GM23338 (cell line): Measurements from ENCODE around the gene SCYGR1. TPM values are rescaled to one million over a fixed set of nuclear protein-coding genes. Genes with fewer than 3 reads are reported as not detected.

Experiments used
- ATAC-seq: fragments of 200-7000 bp; cut with Tn5 transposase; 3 replicates; pipeline ENCODE4 v1.9.1; 2020
- DNase-seq: peaks from one replicate; pipeline ENCODE4 v3.0.0-alpha.2; 2015; ENCODE audit warnings: low spot score
- H2AFZ ChIP-seq: fragments of 200-600 bp; sonication (generic); 2 replicates; pipeline ENCODE4 v1.8.0; 2016; ENCODE audit warnings: antibody characterized with exemption, mild to moderate bottlenecking, moderate library complexity
- H3F3A ChIP-seq: fragments of 200-600 bp; sonication (generic); replicated peaks from 2 replicates; pipeline ENCODE4 v1.8.0; 2017; ENCODE audit warnings: antibody characterized with exemption, mixed run types, low read depth
- H3K27ac ChIP-seq: fragments of 200-600 bp; sonication (generic); 2 replicates; pipeline ENCODE4 v1.6.1; 2016; ENCODE audit warnings: low read depth
- H3K27me3 ChIP-seq: fragments of 200-600 bp; sonication (generic); 2 replicates; pipeline ENCODE4 v1.8.0; 2016; ENCODE audit warnings: mild to moderate bottlenecking, mixed run types, moderate library complexity; ENCODE audit not compliant: insufficient read depth
- H3K36me3 ChIP-seq: fragments of 200-600 bp; sonication (generic); 2 replicates; pipeline ENCODE4 v1.8.0; 2016; ENCODE audit warnings: mild to moderate bottlenecking; ENCODE audit not compliant: insufficient read depth
- H3K4me1 ChIP-seq: fragments of 200-600 bp; sonication (generic); 2 replicates; pipeline ENCODE4 v1.8.0; 2016; ENCODE audit warnings: mild to moderate bottlenecking, moderate library complexity; ENCODE audit not compliant: insufficient read depth
- H3K4me2 ChIP-seq: fragments of 200-600 bp; sonication (generic); 2 replicates; pipeline ENCODE4 v1.7.1; 2017; ENCODE audit warnings: mixed run types
- H3K4me3 ChIP-seq: fragments of 200-600 bp; sonication (generic); 2 replicates; pipeline ENCODE4 v1.6.1; 2016; ENCODE audit warnings: mixed run types
- H3K79me2 ChIP-seq: fragments of 200-600 bp; sonication (generic); replicated peaks from 2 replicates; pipeline ENCODE4 v1.8.0; 2017; ENCODE audit warnings: mild to moderate bottlenecking; ENCODE audit not compliant: insufficient read depth
- H3K9me2 ChIP-seq: fragments of 200-600 bp; sonication (generic); 2 replicates; pipeline ENCODE4 v1.8.0; 2017; ENCODE audit not compliant: insufficient read depth
- H4K20me1 ChIP-seq: fragments of 200-600 bp; sonication (generic); replicated peaks from 2 replicates; pipeline ENCODE4 v1.8.0; 2017; ENCODE audit warnings: mild to moderate bottlenecking; ENCODE audit not compliant: insufficient read depth
- H3K27ac Mint-ChIP-seq: 2 replicates; pipeline ENCODE4 v1.8.0; 2020; ENCODE audit warnings: inconsistent platforms, mild to moderate bottlenecking, moderate library complexity, mixed read lengths
- H3K27me3 Mint-ChIP-seq: 3 replicates; pipeline ENCODE4 v1.8.0; 2022; ENCODE audit warnings: low read depth, mild to moderate bottlenecking, moderate library complexity, mixed read lengths, inconsistent platforms; ENCODE audit not compliant: insufficient read depth, poor library complexity
- H3K36me3 Mint-ChIP-seq: 3 replicates; pipeline ENCODE4 v1.8.0; 2021; ENCODE audit warnings: low read depth, mild to moderate bottlenecking, inconsistent platforms, moderate library complexity, mixed read lengths
- H3K4me1 Mint-ChIP-seq: 3 replicates; pipeline ENCODE4 v1.8.0; 2020; ENCODE audit warnings: mild to moderate bottlenecking, inconsistent platforms, mixed read lengths
- H3K4me3 Mint-ChIP-seq: 3 replicates; pipeline ENCODE4 v1.8.0; 2021; ENCODE audit warnings: moderate library complexity, mild to moderate bottlenecking, inconsistent platforms, mixed read lengths
- H3K9me3 Mint-ChIP-seq: 3 replicates; pipeline ENCODE4 v1.8.0; 2020; ENCODE audit warnings: moderate library complexity, mild to moderate bottlenecking, inconsistent platforms, mixed read lengths
- CTCF ChIP-seq, 2 experiments: fragments of 200-600 bp in 1 of 2; sonication (generic) in 1 of 2; conservative IDR thresholded peaks; 2 replicates each; pipeline versions ENCODE4 v1.5.1 to v1.6.1; 2016 to 2017; ENCODE audit warnings: antibody characterized with exemption in 2 of 2, low read depth in 2 of 2, mild to moderate bottlenecking in 2 of 2, moderate library complexity in 1 of 2
- EZH2 ChIP-seq: fragments of 200-600 bp; sonication (generic); IDR thresholded peaks from one replicate; pipeline ENCODE4 v1.8.0; 2017; ENCODE audit warnings: antibody characterized with exemption, mild to moderate bottlenecking, low read depth; ENCODE audit not compliant: unreplicated experiment
- EZH2phosphoT487 ChIP-seq: fragments of 200-600 bp; sonication (generic); IDR thresholded peaks from one replicate; pipeline ENCODE4 v1.8.1; 2018; ENCODE audit warnings: antibody characterized with exemption; ENCODE audit not compliant: unreplicated experiment
- JUNB ChIP-seq: IDR thresholded peaks from one replicate; pipeline ENCODE4 v1.6.1; 2016; ENCODE audit warnings: antibody characterized with exemption; ENCODE audit not compliant: unreplicated experiment
- NANOG ChIP-seq: IDR thresholded peaks from 2 replicates; pipeline ENCODE4 v1.6.1; 2016; ENCODE audit warnings: antibody characterized with exemption, borderline replicate concordance
- POLR2AphosphoS5 ChIP-seq: IDR thresholded peaks from 2 replicates; pipeline ENCODE4 v1.6.1; 2016; ENCODE audit warnings: antibody characterized with exemption, low read depth
- REST ChIP-seq: IDR thresholded peaks from one replicate; pipeline ENCODE4 v1.6.1; 2018; ENCODE audit warnings: antibody characterized with exemption; ENCODE audit not compliant: unreplicated experiment
- ZNF114 ChIP-seq: fragments of 250-450 bp; sonication (Bioruptor Pico); IDR thresholded peaks from 2 replicates; pipeline ENCODE4 v1.5.0; 2020; ENCODE audit warnings: mild to moderate bottlenecking, moderate library complexity
- ZNF462 ChIP-seq: fragments of 250-450 bp; sonication (Bioruptor Pico); IDR thresholded peaks from 2 replicates; pipeline ENCODE4 v1.5.0; 2020; ENCODE audit warnings: mild to moderate bottlenecking, moderate library complexity
- polyA plus RNA-seq: library from polyadenylated mRNA; unstranded; fragments of >200 nt; fragmentation: Nextera tagmentation; extraction: Ambion mirVana; gene quantifications from 2 replicates; pipeline ENCODE4 v1.2.1, GENCODE V29; 2016
- total RNA-seq: library from RNA; depleted of rRNA; stranded (reverse); fragments of >200 nt; shearing (Covaris generic); gene quantifications from 2 replicates; pipeline ENCODE4 v1.2.3, GENCODE V29; 2014

SCYGR1 gene
- total and polyA plus RNA-seq, 2 experiments from 2014 or later = not detected

GRCh38 chr2:227416701-227417100, 29.0 kb upstream of the SCYGR1 start:
- H2AFZ ChIP-seq = 0 out of 2 replicates have a peak overlapping the region, but pooled peaks have one; percentile 47
- H3K27ac ChIP-seq = no peak overlapping the region

More at GRCh38 chr2:227416701-227417100, 29.0 kb upstream of the SCYGR1 start:
- H3K9me3 Mint-ChIP-seq = no peaks in the 10 kb centered on the region
- Histone ChIP-seq H3K36me3 (no peaks in the 10 kb centered on the region), H3K27me3 (no peaks in the 10 kb centered on the region), H3K9me2 (no peaks in the 10 kb centered on the region), H3K79me2 (no peaks in the 10 kb centered on the region), H3K4me3 (no peak overlapping the region), H3K4me1 (no peaks in the 10 kb centered on the region), H3K4me2 (no peak overlapping the region), H3F3A (no peaks in the 10 kb centered on the region), H4K20me1 (no peaks in the 10 kb centered on the region)
- H3K4me1 Mint-ChIP-seq = peaks cover 5% of the 10 kb centered on the region
- no peaks in the 10 kb centered on the region for H3K36me3 Mint-ChIP-seq
- H3K4me3 Mint-ChIP-seq = no peak overlapping the region
- DNase-seq = no peak
- TF ChIP-seq POLR2AphosphoS5 (no peak), ZNF462 (CRISPR knock-in tag) (no peak), CTCF (conservative IDR thresholded peaks at IDR 0.05; ENCODE audit: low read depth in 2 of 2) (no peak), JUNB (no peak), REST (no peak), ZNF114 (no peak), EZH2phosphoT487 (no peak), EZH2 (no peak), NANOG (no peak)
- no peaks in the 10 kb centered on the region for H3K27me3 Mint-ChIP-seq
- no peak overlapping the region for H3K27ac Mint-ChIP-seq
- no peak for ATAC-seq
